GM23338 (cell line): Measurements from ENCODE around the gene C10orf90. TPM values are rescaled to one million over a fixed set of nuclear protein-coding genes. Genes with fewer than 3 reads are reported as not detected.

Experiments used
- ATAC-seq: fragments of 200-7000 bp; cut with Tn5 transposase; 3 replicates; pipeline ENCODE4 v1.9.1; 2020
- DNase-seq: peaks from one replicate; pipeline ENCODE4 v3.0.0-alpha.2; 2015; ENCODE audit warnings: low spot score
- H2AFZ ChIP-seq: fragments of 200-600 bp; sonication (generic); 2 replicates; pipeline ENCODE4 v1.8.0; 2016; ENCODE audit warnings: antibody characterized with exemption, mild to moderate bottlenecking, moderate library complexity
- H3F3A ChIP-seq: fragments of 200-600 bp; sonication (generic); replicated peaks from 2 replicates; pipeline ENCODE4 v1.8.0; 2017; ENCODE audit warnings: antibody characterized with exemption, mixed run types, low read depth
- H3K27ac ChIP-seq: fragments of 200-600 bp; sonication (generic); 2 replicates; pipeline ENCODE4 v1.6.1; 2016; ENCODE audit warnings: low read depth
- H3K27me3 ChIP-seq: fragments of 200-600 bp; sonication (generic); 2 replicates; pipeline ENCODE4 v1.8.0; 2016; ENCODE audit warnings: mild to moderate bottlenecking, mixed run types, moderate library complexity; ENCODE audit not compliant: insufficient read depth
- H3K36me3 ChIP-seq: fragments of 200-600 bp; sonication (generic); 2 replicates; pipeline ENCODE4 v1.8.0; 2016; ENCODE audit warnings: mild to moderate bottlenecking; ENCODE audit not compliant: insufficient read depth
- H3K4me1 ChIP-seq: fragments of 200-600 bp; sonication (generic); 2 replicates; pipeline ENCODE4 v1.8.0; 2016; ENCODE audit warnings: mild to moderate bottlenecking, moderate library complexity; ENCODE audit not compliant: insufficient read depth
- H3K4me2 ChIP-seq: fragments of 200-600 bp; sonication (generic); 2 replicates; pipeline ENCODE4 v1.7.1; 2017; ENCODE audit warnings: mixed run types
- H3K4me3 ChIP-seq: fragments of 200-600 bp; sonication (generic); 2 replicates; pipeline ENCODE4 v1.6.1; 2016; ENCODE audit warnings: mixed run types
- H3K79me2 ChIP-seq: fragments of 200-600 bp; sonication (generic); replicated peaks from 2 replicates; pipeline ENCODE4 v1.8.0; 2017; ENCODE audit warnings: mild to moderate bottlenecking; ENCODE audit not compliant: insufficient read depth
- H3K9me2 ChIP-seq: fragments of 200-600 bp; sonication (generic); 2 replicates; pipeline ENCODE4 v1.8.0; 2017; ENCODE audit not compliant: insufficient read depth
- H4K20me1 ChIP-seq: fragments of 200-600 bp; sonication (generic); replicated peaks from 2 replicates; pipeline ENCODE4 v1.8.0; 2017; ENCODE audit warnings: mild to moderate bottlenecking; ENCODE audit not compliant: insufficient read depth
- H3K27ac Mint-ChIP-seq: 2 replicates; pipeline ENCODE4 v1.8.0; 2020; ENCODE audit warnings: inconsistent platforms, mild to moderate bottlenecking, moderate library complexity, mixed read lengths
- H3K27me3 Mint-ChIP-seq: 3 replicates; pipeline ENCODE4 v1.8.0; 2022; ENCODE audit warnings: low read depth, mild to moderate bottlenecking, moderate library complexity, mixed read lengths, inconsistent platforms; ENCODE audit not compliant: insufficient read depth, poor library complexity
- H3K36me3 Mint-ChIP-seq: 3 replicates; pipeline ENCODE4 v1.8.0; 2021; ENCODE audit warnings: low read depth, mild to moderate bottlenecking, inconsistent platforms, moderate library complexity, mixed read lengths
- H3K4me1 Mint-ChIP-seq: 3 replicates; pipeline ENCODE4 v1.8.0; 2020; ENCODE audit warnings: mild to moderate bottlenecking, inconsistent platforms, mixed read lengths
- H3K4me3 Mint-ChIP-seq: 3 replicates; pipeline ENCODE4 v1.8.0; 2021; ENCODE audit warnings: moderate library complexity, mild to moderate bottlenecking, inconsistent platforms, mixed read lengths
- H3K9me3 Mint-ChIP-seq: 3 replicates; pipeline ENCODE4 v1.8.0; 2020; ENCODE audit warnings: moderate library complexity, mild to moderate bottlenecking, inconsistent platforms, mixed read lengths
- CREB1 ChIP-seq: fragments of 250-450 bp; sonication (Bioruptor Pico); IDR thresholded peaks from 2 replicates; pipeline ENCODE4 v1.5.0; 2020; ENCODE audit warnings: low read depth, mild to moderate bottlenecking, moderate library complexity
- EZH2phosphoT487 ChIP-seq: fragments of 200-600 bp; sonication (generic); IDR thresholded peaks from one replicate; pipeline ENCODE4 v1.8.1; 2018; ENCODE audit warnings: antibody characterized with exemption; ENCODE audit not compliant: unreplicated experiment
- REST ChIP-seq: IDR thresholded peaks from one replicate; pipeline ENCODE4 v1.6.1; 2018; ENCODE audit warnings: antibody characterized with exemption; ENCODE audit not compliant: unreplicated experiment
- ZNF331 ChIP-seq: fragments of 250-450 bp; sonication (Bioruptor Pico); IDR thresholded peaks from 2 replicates; pipeline ENCODE4 v1.5.0; 2020; ENCODE audit warnings: low read depth, mild to moderate bottlenecking, moderate library complexity
- polyA plus RNA-seq: library from polyadenylated mRNA; unstranded; fragments of >200 nt; fragmentation: Nextera tagmentation; extraction: Ambion mirVana; gene quantifications from 2 replicates; pipeline ENCODE4 v1.2.1, GENCODE V29; 2016
- total RNA-seq: library from RNA; depleted of rRNA; stranded (reverse); fragments of >200 nt; shearing (Covaris generic); gene quantifications from 2 replicates; pipeline ENCODE4 v1.2.3, GENCODE V29; 2014
- TF ChIP-seq, protein P1 (sequence below): fragments of 250-450 bp; sonication (Bioruptor Pico); IDR thresholded peaks from 2 replicates; pipeline ENCODE4 v1.5.0; 2020; ENCODE audit warnings: mild to moderate bottlenecking, moderate library complexity

C10orf90 gene
- total and polyA plus RNA-seq, 2 experiments from 2014 or later: 0.76 to 0.97 TPM

DNA sequence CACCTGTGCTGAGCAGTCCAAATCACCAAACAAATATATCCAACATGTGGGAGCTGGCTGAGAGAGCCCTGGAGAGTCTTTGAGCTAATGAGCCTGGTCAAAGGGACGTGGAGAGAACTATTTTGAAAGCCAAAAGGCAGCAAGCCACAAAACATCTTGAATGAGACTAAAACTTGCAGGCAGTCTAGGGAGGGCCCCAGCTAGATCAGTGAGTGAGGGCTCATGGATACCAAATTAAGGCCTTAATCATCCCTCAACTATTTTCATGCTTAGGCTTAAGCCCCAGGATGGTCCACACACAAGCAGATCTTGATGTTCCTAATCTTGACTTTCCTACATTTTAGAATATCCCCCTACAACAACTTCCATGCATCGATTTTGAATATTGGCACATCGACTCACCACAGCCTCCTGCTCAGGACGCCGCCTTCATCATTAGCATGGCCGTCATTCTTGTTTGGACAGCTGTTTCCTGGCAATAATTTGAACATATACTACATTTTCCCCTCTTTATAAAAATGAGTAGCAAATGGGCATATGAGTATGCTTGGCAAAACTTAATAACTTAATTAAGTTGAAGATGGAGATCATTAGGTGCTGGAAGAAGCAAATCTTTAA, 195.3 kb downstream of the C10orf90 start (continued):
- TF ChIP-seq REST: no peak

DNA sequence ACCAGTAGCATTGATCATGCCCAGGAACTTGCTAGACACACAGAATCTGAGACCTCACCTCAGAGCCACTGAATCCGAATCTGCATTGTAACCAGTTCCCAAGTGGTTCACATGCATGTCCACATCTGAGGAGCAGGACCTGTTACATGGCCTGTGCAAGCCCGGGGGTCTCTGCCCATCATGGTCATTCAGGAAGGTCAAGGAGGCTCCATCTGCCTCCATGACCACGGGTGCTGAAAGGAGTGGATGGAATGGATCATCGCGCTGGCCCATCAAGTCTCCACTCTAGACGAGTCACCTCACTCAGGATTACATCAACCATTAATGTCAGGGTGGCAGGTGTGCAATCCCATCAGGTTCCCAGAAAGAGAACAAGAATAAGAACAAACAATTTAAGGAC, 196.5 kb downstream of the C10orf90 start:
- H3K4me3 Mint-ChIP-seq: no peak overlapping the region
- no peaks in the 10 kb centered on the region for H3K36me3 ChIP-seq
- no peak for ATAC-seq

More for the DNA sequence above, 196.5 kb downstream of the C10orf90 start:
- TF ChIP-seq ZNF331: no peak
- TF ChIP-seq CREB1 (CRISPR knock-in tag): no peak
- TF ChIP-seq, protein P1, sequence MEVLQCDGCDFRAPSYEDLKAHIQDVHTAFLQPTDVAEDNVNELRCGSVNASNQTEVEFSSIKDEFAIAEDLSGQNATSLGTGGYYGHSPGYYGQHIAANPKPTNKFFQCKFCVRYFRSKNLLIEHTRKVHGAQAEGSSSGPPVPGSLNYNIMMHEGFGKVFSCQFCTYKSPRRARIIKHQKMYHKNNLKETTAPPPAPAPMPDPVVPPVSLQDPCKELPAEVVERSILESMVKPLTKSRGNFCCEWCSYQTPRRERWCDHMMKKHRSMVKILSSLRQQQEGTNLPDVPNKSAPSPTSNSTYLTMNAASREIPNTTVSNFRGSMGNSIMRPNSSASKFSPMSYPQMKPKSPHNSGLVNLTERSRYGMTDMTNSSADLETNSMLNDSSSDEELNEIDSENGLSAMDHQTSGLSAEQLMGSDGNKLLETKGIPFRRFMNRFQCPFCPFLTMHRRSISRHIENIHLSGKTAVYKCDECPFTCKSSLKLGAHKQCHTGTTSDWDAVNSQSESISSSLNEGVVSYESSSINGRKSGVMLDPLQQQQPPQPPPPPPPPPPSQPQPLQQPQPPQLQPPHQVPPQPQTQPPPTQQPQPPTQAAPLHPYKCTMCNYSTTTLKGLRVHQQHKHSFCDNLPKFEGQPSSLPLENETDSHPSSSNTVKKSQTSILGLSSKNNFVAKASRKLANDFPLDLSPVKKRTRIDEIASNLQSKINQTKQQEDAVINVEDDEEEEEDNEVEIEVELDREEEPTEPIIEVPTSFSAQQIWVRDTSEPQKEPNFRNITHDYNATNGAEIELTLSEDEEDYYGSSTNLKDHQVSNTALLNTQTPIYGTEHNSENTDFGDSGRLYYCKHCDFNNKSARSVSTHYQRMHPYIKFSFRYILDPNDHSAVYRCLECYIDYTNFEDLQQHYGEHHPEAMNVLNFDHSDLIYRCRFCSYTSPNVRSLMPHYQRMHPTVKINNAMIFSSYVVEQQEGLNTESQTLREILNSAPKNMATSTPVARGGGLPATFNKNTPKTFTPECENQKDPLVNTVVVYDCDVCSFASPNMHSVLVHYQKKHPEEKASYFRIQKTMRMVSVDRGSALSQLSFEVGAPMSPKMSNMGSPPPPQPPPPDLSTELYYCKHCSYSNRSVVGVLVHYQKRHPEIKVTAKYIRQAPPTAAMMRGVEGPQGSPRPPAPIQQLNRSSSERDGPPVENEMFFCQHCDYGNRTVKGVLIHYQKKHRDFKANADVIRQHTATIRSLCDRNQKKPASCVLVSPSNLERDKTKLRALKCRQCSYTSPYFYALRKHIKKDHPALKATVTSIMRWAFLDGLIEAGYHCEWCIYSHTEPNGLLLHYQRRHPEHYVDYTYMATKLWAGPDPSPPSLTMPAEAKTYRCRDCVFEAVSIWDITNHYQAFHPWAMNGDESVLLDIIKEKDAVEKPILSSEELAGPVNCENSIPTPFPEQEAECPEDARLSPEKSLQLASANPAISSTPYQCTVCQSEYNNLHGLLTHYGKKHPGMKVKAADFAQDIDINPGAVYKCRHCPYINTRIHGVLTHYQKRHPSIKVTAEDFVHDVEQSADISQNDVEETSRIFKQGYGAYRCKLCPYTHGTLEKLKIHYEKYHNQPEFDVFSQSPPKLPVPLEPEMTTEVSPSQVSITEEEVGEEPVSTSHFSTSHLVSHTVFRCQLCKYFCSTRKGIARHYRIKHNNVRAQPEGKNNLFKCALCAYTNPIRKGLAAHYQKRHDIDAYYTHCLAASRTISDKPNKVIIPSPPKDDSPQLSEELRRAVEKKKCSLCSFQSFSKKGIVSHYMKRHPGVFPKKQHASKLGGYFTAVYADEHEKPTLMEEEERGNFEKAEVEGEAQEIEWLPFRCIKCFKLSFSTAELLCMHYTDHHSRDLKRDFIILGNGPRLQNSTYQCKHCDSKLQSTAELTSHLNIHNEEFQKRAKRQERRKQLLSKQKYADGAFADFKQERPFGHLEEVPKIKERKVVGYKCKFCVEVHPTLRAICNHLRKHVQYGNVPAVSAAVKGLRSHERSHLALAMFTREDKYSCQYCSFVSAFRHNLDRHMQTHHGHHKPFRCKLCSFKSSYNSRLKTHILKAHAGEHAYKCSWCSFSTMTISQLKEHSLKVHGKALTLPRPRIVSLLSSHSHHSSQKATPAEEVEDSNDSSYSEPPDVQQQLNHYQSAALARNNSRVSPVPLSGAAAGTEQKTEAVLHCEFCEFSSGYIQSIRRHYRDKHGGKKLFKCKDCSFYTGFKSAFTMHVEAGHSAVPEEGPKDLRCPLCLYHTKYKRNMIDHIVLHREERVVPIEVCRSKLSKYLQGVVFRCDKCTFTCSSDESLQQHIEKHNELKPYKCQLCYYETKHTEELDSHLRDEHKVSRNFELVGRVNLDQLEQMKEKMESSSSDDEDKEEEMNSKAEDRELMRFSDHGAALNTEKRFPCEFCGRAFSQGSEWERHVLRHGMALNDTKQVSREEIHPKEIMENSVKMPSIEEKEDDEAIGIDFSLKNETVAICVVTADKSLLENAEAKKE (CRISPR knock-in tag): no peak
- TF ChIP-seq EZH2phosphoT487: no peak
- no peak for DNase-seq
- no peaks in the 10 kb centered on the region for H3K9me3 Mint-ChIP-seq
- no peak overlapping the region for H3K27ac Mint-ChIP-seq
- no peak overlapping the region for H3K27ac ChIP-seq
- no peaks in the 10 kb centered on the region for H3F3A ChIP-seq
- no peak overlapping the region for H3K4me3 ChIP-seq
- no peak overlapping the region for H3K4me2 ChIP-seq
- H3K36me3 Mint-ChIP-seq: no peaks in the 10 kb centered on the region
- H3K27me3 Mint-ChIP-seq: no peaks in the 10 kb centered on the region
- H3K79me2 ChIP-seq: no peaks in the 10 kb centered on the region
- peaks cover 14% of the 10 kb centered on the region for H3K4me1 Mint-ChIP-seq
- no peak overlapping the region for H2AFZ ChIP-seq
- H3K27me3 ChIP-seq: no peaks in the 10 kb centered on the region
- peaks cover 8% of the 10 kb centered on the region; the same call in 1 of the 2 replicates for H3K4me1 ChIP-seq
- no peaks in the 10 kb centered on the region for H4K20me1 ChIP-seq
- H3K9me2 ChIP-seq: peaks cover 14% of the 10 kb centered on the region; the same call in 1 of the 2 replicates
